Right lobe of liver (tissue), 4 donors: ENCODE results near the gene NSF.
"Not testable (repeated sequence)": the region's sequence is repeated elsewhere in the genome, so short reads cannot be mapped to it uniquely, and the experiment has no call there.

ENCODE experiments used
- CTCF ChIP-seq, 4 donors: fragments of 200-600 bp in 3 of 4; fragments of 450-650 bp in 1 of 4; IDR thresholded peaks; one replicate each; pipeline versions ENCODE4 v1.5.1 to v1.8.0; 2016 to 2022; ENCODE audit warnings: antibody characterized with exemption in 4 of 4, mild to moderate bottlenecking in 2 of 4
- POLR2A ChIP-seq: fragments of 450-650 bp; IDR thresholded peaks from one replicate; pipeline ENCODE4 v1.6.1; 2017; ENCODE audit warnings: antibody characterized with exemption, mild to moderate bottlenecking
- donor health status: DM: no; HTN: no; CAD: no.
- donor health status: DM: no; HTN: no; CAD: no.
- donor health status: DM: no; HTN: yes; CAD: no.

GRCh38 chr17:46659702-46660101 is 69.2 kb downstream of the NSF start:
- TF ChIP-seq CTCF (IDR thresholded peaks at IDR 0.05); POLR2A: not testable (repeated sequence)
